Caco-2 (cell line): Measurements from ENCODE around the gene SCUBE1. TPM values are rescaled to one million over a fixed set of nuclear protein-coding genes. Genes with fewer than 3 reads are reported as not detected.
A peak's percentile ranks its signal among the peaks of the same experiment; 100 is the strongest.

Experiments
- BruUV-seq: library from RNA; stranded (reverse); fragments of 400-500 nt; replicated peaks from 2 replicates; lab custom pipeline; 2021; lab: Mats Ljungman, UMichigan
- CTCF ChIA-PET: fragments of 300-600 bp; sonication (Branson Sonifier 250); formaldehyde crosslinking; loops from one replicate; lab custom pipeline; 2022; ENCODE audit warnings: antibody characterized with exemption; lab: Charles Lee
- POLR2A ChIA-PET: fragments of 300-600 bp; sonication (Branson Sonifier 250); formaldehyde crosslinking; loops from one replicate; lab custom pipeline; 2022; ENCODE audit warnings: antibody characterized with exemption; lab: Charles Lee
- DNase-seq, 2 experiments: peaks; one replicate each; pipeline versions ENCODE4 v3.0.0 to v3.0.0-alpha.2; 2020 to 2022
- H3K27me3 ChIP-seq: replicated peaks from 2 replicates; pipeline ENCODE4 v1.6.0; 2011; ENCODE audit warnings: low read length; ENCODE audit not compliant: control insufficient read depth, insufficient read depth
- H3K36me3 ChIP-seq: 2 replicates; pipeline ENCODE4 v1.5.1; 2011; ENCODE audit warnings: low read length; ENCODE audit not compliant: control insufficient read depth, insufficient read depth
- H3K4me1 ChIP-seq: fragments of 250-450 bp; sonication (Bioruptor Pico); 2 replicates; pipeline ENCODE4 v1.5.1; 2020; ENCODE audit warnings: mild to moderate bottlenecking
- H3K4me3 ChIP-seq: 2 replicates; pipeline ENCODE4 v1.5.1; 2011; ENCODE audit warnings: low read depth, mild to moderate bottlenecking, control low read depth, low read length
- H3K9me3 ChIP-seq: fragments of 250-450 bp; sonication (Bioruptor Pico); 2 replicates; pipeline ENCODE4 v1.5.1; 2020; ENCODE audit warnings: mild to moderate bottlenecking, moderate library complexity
- H3K27ac Mint-ChIP-seq: one replicate; pipeline ENCODE4 v1.8.0; 2022; ENCODE audit warnings: mixed read lengths; ENCODE audit not compliant: unreplicated experiment
- H3K27me3 Mint-ChIP-seq: one replicate; pipeline ENCODE4 v1.8.0; 2022; ENCODE audit warnings: mixed read lengths; ENCODE audit not compliant: insufficient read depth, unreplicated experiment
- H3K36me3 Mint-ChIP-seq: one replicate; pipeline ENCODE4 v1.8.0; 2022; ENCODE audit warnings: mild to moderate bottlenecking, mixed read lengths; ENCODE audit not compliant: insufficient read depth, unreplicated experiment
- H3K4me1 Mint-ChIP-seq: one replicate; pipeline ENCODE4 v1.8.0; 2022; ENCODE audit warnings: low read depth, mixed read lengths; ENCODE audit not compliant: unreplicated experiment
- H3K4me3 Mint-ChIP-seq: one replicate; pipeline ENCODE4 v1.8.0; 2022; ENCODE audit warnings: mild to moderate bottlenecking, moderate library complexity, mixed read lengths; ENCODE audit not compliant: unreplicated experiment
- H3K9me3 Mint-ChIP-seq: one replicate; pipeline ENCODE4 v1.8.0; 2022; ENCODE audit warnings: mixed read lengths; ENCODE audit not compliant: unreplicated experiment
- CTCF ChIP-seq, 2 experiments: fragments of 200-600 bp in 1 of 2; IDR thresholded peaks; 1 replicate in 1 of 2; 2 replicates in 1 of 2; pipeline versions ENCODE4 v1.5.1 to v1.8.0; 2011 to 2022; ENCODE audit warnings: antibody characterized with exemption in 1 of 2, control low read depth in 1 of 2, inconsistent platforms in 1 of 2, low read depth in 1 of 2, low read length in 1 of 2, mild to moderate bottlenecking in 1 of 2, moderate library complexity in 1 of 2; ENCODE audit not compliant: insufficient read depth in 1 of 2, severe bottlenecking in 1 of 2, unreplicated experiment in 1 of 2
- intact Hi-C: fragments of 100-400 bp; cut with micrococcal nuclease; formaldehyde crosslinking; loops from one replicate; pipeline ENCODE4 v1.10.0; 2022; ENCODE audit not compliant: unreplicated experiment
- total RNA-seq: library from RNA; stranded (reverse); gene quantifications from 2 replicates; pipeline ENCODE4 v1.2.3, GENCODE V29; 2022

Gene SCUBE1
- total RNA-seq, 1 experiment from 2014 or later, result not detected

GRCh38 chr22:43345761-43346301 is 2.7 kb upstream of the SCUBE1 start:
- Histone ChIP-seq H3K36me3 (no peaks in the 10 kb centered on the region), H3K9me3 (no peaks in the 10 kb centered on the region), H3K27me3 (peaks cover 3% of the 10 kb centered on the region), H3K4me1 (no peaks in the 10 kb centered on the region), H3K4me3 (no peak overlapping the region)
- Mint-ChIP-seq H3K4me3 (no peak overlapping the region), H3K27me3 (peaks cover 26% of the 10 kb centered on the region), H3K27ac (no peak overlapping the region), H3K9me3 (no peaks in the 10 kb centered on the region), H3K4me1 (peaks cover 12% of the 10 kb centered on the region), H3K36me3 (no peaks in the 10 kb centered on the region)
- ChIA-PET CTCF (interaction anchor here (0.9 to 5.6 kb wide), 15 partner anchors 9 to 117 kb away, joined by 3 to 99 read pairs (median 4); no protein-coding TSS in a partner anchor), POLR2A (no interaction called here)
- BruUV-seq, result no TSS peak
- intact Hi-C loops, result loop anchor here (1.0 to 2.0 kb wide), 3 partner anchors 39 to 115 kb away; no protein-coding TSS in a partner anchor
- no peak for TF ChIP-seq CTCF (IDR thresholded peaks at IDR 0.05; ENCODE audit: insufficient read depth in 1 of 2, low read depth in 1 of 2, low read length in 1 of 2, severe bottlenecking in 1 of 2, unreplicated experiment in 1 of 2)
- no peak for DNase-seq

DNA sequence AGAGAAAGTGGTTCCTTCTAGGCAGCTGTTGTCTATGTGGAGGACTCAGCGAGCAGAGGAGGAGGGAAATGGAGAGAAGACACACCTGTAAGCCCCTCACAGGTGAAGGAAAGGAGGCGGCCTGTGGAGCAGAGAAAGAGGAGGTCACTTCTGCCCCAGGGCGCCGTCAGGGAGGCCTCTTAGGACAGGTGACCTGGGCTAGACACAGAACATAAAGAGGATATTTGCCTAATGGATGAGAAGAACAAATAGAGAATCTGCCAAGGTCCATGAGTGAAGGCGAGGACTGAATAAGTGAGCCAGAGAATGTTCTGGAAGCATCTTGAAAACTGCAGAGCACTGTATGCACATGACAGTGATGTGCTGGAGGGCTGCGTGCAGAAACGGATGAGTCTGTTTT is 2.2 kb upstream of the SCUBE1 start:
- H3K27me3 ChIP-seq, result peaks cover 3% of the 10 kb centered on the region
- CTCF ChIA-PET, result interaction anchor here (1.4 to 5.6 kb wide), 5 partner anchors 8 to 114 kb away, joined by 5 to 99 read pairs (median 5); no protein-coding TSS in a partner anchor
- no peaks in the 10 kb centered on the region for H3K36me3 Mint-ChIP-seq
- no peak overlapping the region for H3K4me3 Mint-ChIP-seq
- no peak overlapping the region for H3K27ac Mint-ChIP-seq
- POLR2A ChIA-PET, result no interaction called here
- H3K9me3 Mint-ChIP-seq, result no peaks in the 10 kb centered on the region
- peaks cover 12% of the 10 kb centered on the region for H3K4me1 Mint-ChIP-seq
- no peaks in the 10 kb centered on the region for H3K4me1 ChIP-seq
- intact Hi-C loops, result no loop called here
- H3K27me3 Mint-ChIP-seq, result peaks cover 27% of the 10 kb centered on the region
- no TSS peak for BruUV-seq
- DNase-seq, result no peak
- H3K9me3 ChIP-seq, result no peaks in the 10 kb centered on the region
- H3K4me3 ChIP-seq, result no peak overlapping the region
- no peaks in the 10 kb centered on the region for H3K36me3 ChIP-seq
- TF ChIP-seq CTCF (IDR thresholded peaks at IDR 0.05; ENCODE audit: insufficient read depth in 1 of 2, low read depth in 1 of 2, low read length in 1 of 2, severe bottlenecking in 1 of 2, unreplicated experiment in 1 of 2), result no peak

- ChIA-PET POLR2A (no interaction called here), CTCF (interaction anchor here (0.6 to 5.6 kb wide), 4 partner anchors 12 to 113 kb away, joined by 3 to 99 read pairs (median 4); no protein-coding TSS in a partner anchor)
- Mint-ChIP-seq H3K9me3 (no peaks in the 10 kb centered on the region), H3K4me3 (peak overlapping the region; percentile 37), H3K36me3 (no peaks in the 10 kb centered on the region), H3K27ac (no peak overlapping the region), H3K4me1 (peaks cover 12% of the 10 kb centered on the region), H3K27me3 (peaks cover 24% of the 10 kb centered on the region)
- Histone ChIP-seq H3K4me1 (no peaks in the 10 kb centered on the region), H3K36me3 (no peaks in the 10 kb centered on the region), H3K4me3 (no peak overlapping the region), H3K27me3 (peaks cover 3% of the 10 kb centered on the region), H3K9me3 (no peaks in the 10 kb centered on the region)
- intact Hi-C loops, result no loop called here
- DNase-seq, result no peak
- BruUV-seq, result no TSS peak
- no peak for TF ChIP-seq CTCF (IDR thresholded peaks at IDR 0.05; ENCODE audit: insufficient read depth in 1 of 2, low read depth in 1 of 2, low read length in 1 of 2, severe bottlenecking in 1 of 2, unreplicated experiment in 1 of 2)
Observed at GRCh38 chr22:43344520-43344787, 1.3 kb upstream of the SCUBE1 start.
